Measurements from ENCODE around the gene CAVIN3. TPM values are rescaled to one million over a fixed set of nuclear protein-coding genes. Genes with fewer than 3 reads are reported as not detected.
A peak's percentile ranks its signal among the peaks of the same experiment; 100 is the strongest.

The CAVIN3 gene
- total RNA-seq, 1 experiment from 2014 or later, result 41.5 TPM

DNA sequence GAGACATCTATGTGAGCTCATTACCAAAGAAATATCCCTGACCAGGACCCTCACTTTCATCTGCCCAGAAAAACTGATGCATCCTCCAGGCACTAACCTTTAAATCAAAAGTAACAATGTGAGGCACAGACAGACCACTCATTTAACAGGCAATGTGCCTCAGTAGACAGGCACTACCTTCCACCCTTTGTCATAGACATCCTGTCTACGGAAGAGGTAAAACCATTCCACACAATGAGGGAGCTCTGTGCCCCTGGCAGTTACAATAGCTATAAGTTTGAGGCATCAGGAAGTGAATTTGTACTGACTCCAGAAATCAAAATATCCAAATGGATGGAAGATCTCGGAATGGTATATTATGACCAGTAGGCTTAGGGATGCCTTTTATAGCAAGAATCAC, 6.7 kb upstream of the CAVIN3 start:
- Mint-ChIP-seq H3K36me3 (no peaks in the 10 kb centered on the region), H3K27ac (no peak overlapping the region), H3K4me3 (no peak overlapping the region), H3K9me3 (no peaks in the 10 kb centered on the region), H3K4me1 (peaks cover 65% of the 10 kb centered on the region), H3K27me3 (ENCODE audit: low read depth) (no peaks in the 10 kb centered on the region)
- no peak for DNase-seq (ENCODE audit: low spot score)
- ATAC-seq, result no peak
- CTCF ChIA-PET, result interaction anchor here (1.4 to 4.1 kb wide), 4 partner anchors 12 to 76 kb away, joined by 3 to 20 read pairs (median 10); no protein-coding TSS in a partner anchor
- TF ChIP-seq NR2C2 (CRISPR knock-in tag; IDR thresholded peaks at IDR 0.05), result no peak
- POLR2A ChIA-PET, result no interaction called here

- TF ChIP-seq KAT7 (CRISPR knock-in tag; IDR thresholded peaks at IDR 0.05; ENCODE audit: borderline replicate concordance) (no peak), HMGA2 (CRISPR knock-in tag; IDR thresholded peaks at IDR 0.05) (no peak), TEAD4 (CRISPR knock-in tag; IDR thresholded peaks at IDR 0.05) (no peak), ETV6 (CRISPR knock-in tag; IDR thresholded peaks at IDR 0.05) (no peak), IRF2 (CRISPR knock-in tag; IDR thresholded peaks at IDR 0.05; ENCODE audit: borderline replicate concordance, low read depth) (no peak), GABPB1 (CRISPR knock-in tag; IDR thresholded peaks at IDR 0.05) (no peak), MYBL2 (CRISPR knock-in tag; IDR thresholded peaks at IDR 0.05) (no peak), ZSCAN18 (CRISPR knock-in tag; IDR thresholded peaks at IDR 0.05) (no peak), E2F5 (CRISPR knock-in tag; IDR thresholded peaks at IDR 0.05) (no peak), NR1H2 (CRISPR knock-in tag; IDR thresholded peaks at IDR 0.05) (no peak), FOXK1 (CRISPR knock-in tag; IDR thresholded peaks at IDR 0.05) (no peak)
- H3K27ac Mint-ChIP-seq, result peak overlapping the region; percentile 2; the same call in 1 of the 2 replicates
- H3K9me3 Mint-ChIP-seq, result no peaks in the 10 kb centered on the region
- no peak for ATAC-seq
- H3K4me3 Mint-ChIP-seq, result no peak overlapping the region
- ChIA-PET CTCF (interaction anchor here (1.7 to 4.1 kb wide), 3 partner anchors 10 to 37 kb away, joined by 4 to 20 read pairs (median 13); no protein-coding TSS in a partner anchor), POLR2A (no interaction called here)
- H3K36me3 Mint-ChIP-seq, result no peaks in the 10 kb centered on the region
- peaks cover 70% of the 10 kb centered on the region for H3K4me1 Mint-ChIP-seq
- DNase-seq (ENCODE audit: low spot score), result no peak
- peaks cover 4% of the 10 kb centered on the region; the same call in 1 of the 2 replicates for H3K27me3 Mint-ChIP-seq (ENCODE audit: low read depth)
These were observed 6.0 kb upstream of the CAVIN3 start for GRCh38 chr11:6326303-6326702.

DNA sequence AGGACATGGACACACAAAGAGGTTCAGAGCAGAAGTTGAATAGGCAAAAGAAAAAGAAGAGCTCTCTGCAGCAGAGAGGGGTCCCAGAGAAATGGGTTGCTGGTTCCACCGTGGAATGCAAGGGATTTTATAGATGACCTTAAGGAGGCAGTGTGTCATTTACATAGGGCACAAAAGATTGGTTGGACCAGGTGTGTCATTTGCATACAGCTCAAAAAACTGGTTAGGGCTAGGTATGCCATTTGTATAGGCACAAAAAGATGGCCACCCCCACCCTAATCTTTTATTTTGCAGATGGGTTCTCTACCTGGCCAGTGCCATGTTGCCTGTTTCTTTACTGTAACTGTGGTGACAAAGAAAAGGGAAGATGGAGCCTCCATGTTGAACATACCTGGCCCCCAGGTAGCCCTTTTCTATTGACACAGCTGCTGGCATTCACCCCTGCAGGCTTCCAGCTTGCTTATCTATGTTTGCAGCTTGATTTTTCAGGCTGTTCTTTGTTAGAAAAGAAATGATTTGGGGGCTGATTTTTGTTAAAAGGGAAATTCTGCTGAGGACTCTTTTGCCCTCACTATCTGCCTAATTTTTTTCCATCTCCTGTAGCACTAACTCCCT, 3.1 kb upstream of the CAVIN3 start:
- no peaks in the 10 kb centered on the region for H3K36me3 Mint-ChIP-seq
- DNase-seq (ENCODE audit: low spot score) (peak; percentile 32), ATAC-seq (peak; percentile 25)
- ChIA-PET CTCF (interaction anchor here (0.6 to 6.5 kb wide), 18 partner anchors 9 to 331 kb away, joined by 3 to 75 read pairs (median 6); partner anchors contain the start of genes CCKBR and FHIP1B), POLR2A (interaction anchor here (0.9 to 1.8 kb wide), 3 partner anchors 10 to 40 kb away, joined by 3 to 7 read pairs (median 5); no protein-coding TSS in a partner anchor)
- TF ChIP-seq JUN (CRISPR knock-in tag; IDR thresholded peaks at IDR 0.05) (no peak), TEAD4 (CRISPR knock-in tag; IDR thresholded peaks at IDR 0.05) (peak; percentile 25; the same call in 1 of the 2 replicates), E2F5 (CRISPR knock-in tag; IDR thresholded peaks at IDR 0.05) (no peak), ESRRA (CRISPR knock-in tag; IDR thresholded peaks at IDR 0.05; ENCODE audit: borderline replicate concordance) (no peak), USF2 (CRISPR knock-in tag; IDR thresholded peaks at IDR 0.05) (no peak), CBFB (CRISPR knock-in tag; IDR thresholded peaks at IDR 0.05; ENCODE audit: low read depth) (no peak)
- peaks cover 7% of the 10 kb centered on the region; the same call in 1 of the 2 replicates for H3K27me3 Mint-ChIP-seq (ENCODE audit: low read depth)
- peak overlapping the region; percentile 7 for H3K4me3 Mint-ChIP-seq
- H3K9me3 Mint-ChIP-seq, result no peaks in the 10 kb centered on the region
- peaks cover 75% of the 10 kb centered on the region for H3K4me1 Mint-ChIP-seq
- H3K27ac Mint-ChIP-seq, result peak overlapping the region; percentile 95

Measured in WTC11 (cell line).